SJSA1 (cell line): Measurements from ENCODE around the gene TMSB15B. TPM values are rescaled to one million over a fixed set of nuclear protein-coding genes. Genes with fewer than 3 reads are reported as not detected.
"Not testable (repeated sequence)": the region's sequence is repeated elsewhere in the genome, so short reads cannot be mapped to it uniquely, and the experiment has no call there.

Source experiments
- DNase-seq, 2 experiments: peaks; one replicate each; pipeline ENCODE4 v3.0.0-alpha.2; 2015 to 2020; ENCODE audit warnings: low spot score in 2 of 2, low read depth in 1 of 2
- H3K27ac ChIP-seq: fragments of 250-450 bp; sonication (Bioruptor Pico); 2 replicates; pipeline ENCODE4 v1.5.1; 2020; ENCODE audit warnings: mild to moderate bottlenecking, moderate library complexity
- H3K27me3 ChIP-seq: fragments of 250-450 bp; sonication (Bioruptor Pico); replicated peaks from 2 replicates; pipeline ENCODE4 v1.5.1; 2020; ENCODE audit warnings: mild to moderate bottlenecking, moderate library complexity
- H3K36me3 ChIP-seq: fragments of 250-450 bp; sonication (Bioruptor Pico); 2 replicates; pipeline ENCODE4 v1.5.1; 2020; ENCODE audit warnings: mild to moderate bottlenecking
- H3K4me1 ChIP-seq: fragments of 250-450 bp; sonication (Bioruptor Pico); replicated peaks from 2 replicates; pipeline ENCODE4 v1.6.1; 2021; ENCODE audit warnings: mild to moderate bottlenecking
- H3K4me3 ChIP-seq: fragments of 250-450 bp; sonication (Bioruptor Pico); 2 replicates; pipeline ENCODE4 v1.5.1; 2020; ENCODE audit warnings: mild to moderate bottlenecking
- H3K9me3 ChIP-seq: fragments of 250-450 bp; sonication (Bioruptor Pico); replicated peaks from 2 replicates; pipeline ENCODE4 v1.5.1; 2020; ENCODE audit warnings: mild to moderate bottlenecking
- total RNA-seq: library from RNA; depleted of rRNA; stranded (reverse); fragments of >200 nt; shearing (Covaris generic); gene quantifications from 2 replicates; pipeline ENCODE4 v1.2.3, GENCODE V29; 2014; rRNA removed

TMSB15B gene
- total RNA-seq, result 3.5 and 23.2 TPM in 2 replicates

GRCh38 chrX:103962411-103963278 is at the start of gene TMSB15B:
TSS of gene TMSB15B (plus strand) at chrX:103962627.
- H3K27me3 ChIP-seq, H3K9me3 ChIP-seq, H3K4me3 ChIP-seq, H3K4me1 ChIP-seq, DNase-seq, H3K27ac ChIP-seq, H3K36me3 ChIP-seq: not testable (repeated sequence)

- peak overlapping the region; percentile 28 for H3K27ac ChIP-seq
- no peaks in the 10 kb centered on the region for H3K27me3 ChIP-seq
- H3K4me1 ChIP-seq, result peaks cover 13% of the 10 kb centered on the region
- no peak overlapping the region for H3K4me3 ChIP-seq
- peak; percentile 34 to 43 for DNase-seq
- no peaks in the 10 kb centered on the region for H3K9me3 ChIP-seq
- no peaks in the 10 kb centered on the region for H3K36me3 ChIP-seq
These were observed 48.9 kb upstream of the TMSB15B start for GRCh38 chrX:103913356-103914020.

GRCh38 chrX:103918050-103918449 is 44.4 kb upstream of the TMSB15B start:
- H3K9me3 ChIP-seq, result no peaks in the 10 kb centered on the region
- peak overlapping the region; percentile 57 for H3K4me3 ChIP-seq

GRCh38 chrX:103918571-103919269 is 43.7 kb upstream of the TMSB15B start:
- peak; percentile 64 to 70 for DNase-seq
- no peaks in the 10 kb centered on the region for H3K36me3 ChIP-seq

More at GRCh38 chrX:103918050-103918449, 44.4 kb upstream of the TMSB15B start:
- Histone ChIP-seq H3K36me3 (no peaks in the 10 kb centered on the region), H3K27me3 (no peaks in the 10 kb centered on the region), H3K4me1 (peaks cover 12% of the 10 kb centered on the region), H3K27ac (no peak overlapping the region)
- DNase-seq, result peak; percentile 53 to 65

GRCh38 chrX:103919270-103919637 is 43.2 kb upstream of the TMSB15B start:
- peak in 1 of 2 experiments; percentile 38 for DNase-seq

More at GRCh38 chrX:103918571-103919269, 43.7 kb upstream of the TMSB15B start:
- Histone ChIP-seq H3K4me1 (peaks cover 6% of the 10 kb centered on the region), H3K27me3 (no peaks in the 10 kb centered on the region), H3K9me3 (no peaks in the 10 kb centered on the region), H3K4me3 (peak overlapping the region; percentile 57), H3K27ac (peak overlapping the region; percentile 62)

GRCh38 chrX:103920515-103920914 is 41.9 kb upstream of the TMSB15B start:
- H3K27me3 ChIP-seq, H3K4me3 ChIP-seq, H3K36me3 ChIP-seq, H3K9me3 ChIP-seq, H3K27ac ChIP-seq, DNase-seq, H3K4me1 ChIP-seq: not testable (repeated sequence)

More at GRCh38 chrX:103919270-103919637, 43.2 kb upstream of the TMSB15B start:
- no peaks in the 10 kb centered on the region for H3K9me3 ChIP-seq
- no peaks in the 10 kb centered on the region for H3K27me3 ChIP-seq
- no peaks in the 10 kb centered on the region for H3K36me3 ChIP-seq
- peaks cover under 1% of the 10 kb centered on the region for H3K4me1 ChIP-seq
- peak overlapping the region; percentile 62 for H3K27ac ChIP-seq
- peak overlapping the region; percentile 57 for H3K4me3 ChIP-seq

GRCh38 chrX:103927030-103927429 is 35.4 kb upstream of the TMSB15B start:
- no peak overlapping the region for H3K27ac ChIP-seq
- H3K36me3 ChIP-seq, result no peaks in the 10 kb centered on the region
- no peaks in the 10 kb centered on the region for H3K27me3 ChIP-seq
- H3K9me3 ChIP-seq, result no peaks in the 10 kb centered on the region
- no peaks in the 10 kb centered on the region for H3K4me1 ChIP-seq
- DNase-seq, result no peak
- no peak overlapping the region for H3K4me3 ChIP-seq

- no peak overlapping the region for H3K27ac ChIP-seq
- H3K27me3 ChIP-seq, result no peaks in the 10 kb centered on the region
- H3K9me3 ChIP-seq, result no peaks in the 10 kb centered on the region
- H3K4me3 ChIP-seq, result no peak overlapping the region
- H3K4me1 ChIP-seq, result no peaks in the 10 kb centered on the region
- H3K36me3 ChIP-seq, result no peaks in the 10 kb centered on the region
- no peak for DNase-seq
These were observed 34.8 kb upstream of the TMSB15B start for GRCh38 chrX:103927633-103928032.

- no peaks in the 10 kb centered on the region for H3K9me3 ChIP-seq
- no peaks in the 10 kb centered on the region for H3K36me3 ChIP-seq
- H3K4me1 ChIP-seq, result no peaks in the 10 kb centered on the region
- H3K4me3 ChIP-seq, result no peak overlapping the region
- no peak overlapping the region for H3K27ac ChIP-seq
- no peak for DNase-seq
- H3K27me3 ChIP-seq, result no peaks in the 10 kb centered on the region
These were observed 30.3 kb upstream of the TMSB15B start for GRCh38 chrX:103932133-103932532.

GRCh38 chrX:103940257-103940656 is 22.2 kb upstream of the TMSB15B start:
- H3K27ac ChIP-seq, H3K9me3 ChIP-seq, H3K36me3 ChIP-seq, H3K4me3 ChIP-seq, DNase-seq, H3K27me3 ChIP-seq, H3K4me1 ChIP-seq: not testable (repeated sequence)

- no peak overlapping the region for H3K4me3 ChIP-seq
- no peaks in the 10 kb centered on the region for H3K27me3 ChIP-seq
- DNase-seq, result peak in 1 of 2 experiments; percentile 4
- H3K4me1 ChIP-seq, result no peaks in the 10 kb centered on the region
- no peak overlapping the region for H3K27ac ChIP-seq
- H3K9me3 ChIP-seq, result no peaks in the 10 kb centered on the region
- no peaks in the 10 kb centered on the region for H3K36me3 ChIP-seq
These were observed 21.0 kb upstream of the TMSB15B start for GRCh38 chrX:103941201-103941975.

- no peaks in the 10 kb centered on the region for H3K36me3 ChIP-seq
- H3K9me3 ChIP-seq, result no peaks in the 10 kb centered on the region
- no peaks in the 10 kb centered on the region for H3K4me1 ChIP-seq
- no peak for DNase-seq
- H3K27ac ChIP-seq, result no peak overlapping the region
- H3K4me3 ChIP-seq, result no peak overlapping the region
- no peaks in the 10 kb centered on the region for H3K27me3 ChIP-seq
These were observed 12.9 kb upstream of the TMSB15B start for GRCh38 chrX:103949506-103949905.

GRCh38 chrX:103953353-103953752 is 9.1 kb upstream of the TMSB15B start:
- H3K4me3 ChIP-seq, result no peak overlapping the region
- no peak for DNase-seq

More at GRCh38 chrX:103953353-103953752, 9.1 kb upstream of the TMSB15B start:
- H3K27me3 ChIP-seq, result no peaks in the 10 kb centered on the region
- H3K4me1 ChIP-seq, result no peaks in the 10 kb centered on the region
- H3K27ac ChIP-seq, result no peak overlapping the region
- H3K36me3 ChIP-seq, result no peaks in the 10 kb centered on the region
- no peaks in the 10 kb centered on the region for H3K9me3 ChIP-seq
